Hepatocyte (in vitro differentiated cells): Measurements from ENCODE around the gene TMCO4.

Source experiments
- CTCF ChIP-seq: fragments of 200-600 bp; sonication (generic); IDR thresholded peaks from 2 replicates; pipeline ENCODE4 v1.5.1; 2016; ENCODE audit warnings: antibody characterized with exemption, mild to moderate bottlenecking; ENCODE audit not compliant: poor library complexity
- EZH2 ChIP-seq: fragments of 200-600 bp; sonication (generic); IDR thresholded peaks from 2 replicates; pipeline ENCODE4 v1.6.1; 2016; ENCODE audit warnings: antibody characterized with exemption, mild to moderate bottlenecking, borderline replicate concordance
- EZH2phosphoT487 ChIP-seq: fragments of 200-600 bp; sonication (generic); IDR thresholded peaks from one replicate; pipeline ENCODE4 v1.6.1; 2018; ENCODE audit warnings: antibody characterized with exemption, mild to moderate bottlenecking, low read depth, moderate library complexity; ENCODE audit not compliant: unreplicated experiment, severe bottlenecking

- TF ChIP-seq CTCF (no peak), EZH2 (no peak), EZH2phosphoT487 (no peak)
Measured at GRCh38 chr1:19794583-19794982, 5.1 kb downstream of the TMCO4 start.
